ENCODE data around the gene ELN.

- no peak for TF ChIP-seq CTCF (IDR thresholded peaks at IDR 0.05)
- no peak for TF ChIP-seq POLR2A (IDR thresholded peaks at IDR 0.05)
Measured at GRCh38 chr7:74052628-74053027, 24.7 kb downstream of the ELN start.

Measured in thyroid gland (tissue), 4 donors.